Psoas muscle (tissue), 8 donors: ENCODE results near the gene TDRD1. TPM values are rescaled to one million over a fixed set of nuclear protein-coding genes. Genes with fewer than 3 reads are reported as not detected.

Source experiments
- ATAC-seq, 4 donors: fragments of 200-7000 bp; cut with Tn5 transposase; one replicate each; pipeline ENCODE4 v1.9.1; 2020; ENCODE audit warnings: moderate library complexity in 3 of 4, mild to moderate bottlenecking in 2 of 4
- DNase-seq, 2 donors: peaks; one replicate each; pipeline ENCODE4 v3.0.0-alpha.2; 2020
- H3K27ac ChIP-seq: fragments of 200-600 bp; one replicate; pipeline ENCODE4 v1.8.0; 2022
- H3K27me3 ChIP-seq, 3 donors: fragments of 200-600 bp in 1 of 3; one replicate each; pipeline versions ENCODE4 v1.6.1 to v1.8.0; 2013 to 2022; ENCODE audit warnings: low read length in 2 of 3, mild to moderate bottlenecking in 2 of 3, moderate library complexity in 1 of 3; ENCODE audit not compliant: insufficient read depth in 3 of 3
- H3K36me3 ChIP-seq, 2 donors: fragments of 200-600 bp in 1 of 2; one replicate each; pipeline versions ENCODE4 v1.6.1 to v1.8.0; 2013 to 2022; ENCODE audit warnings: low read depth in 1 of 2, mild to moderate bottlenecking in 1 of 2, moderate library complexity in 1 of 2; ENCODE audit not compliant: insufficient read depth in 1 of 2
- H3K4me1 ChIP-seq: fragments of 200-600 bp; one replicate; pipeline ENCODE4 v1.8.0; 2022
- H3K4me3 ChIP-seq: fragments of 200-600 bp; one replicate; pipeline ENCODE4 v1.8.0; 2022; ENCODE audit warnings: mild to moderate bottlenecking
- H3K9me3 ChIP-seq: fragments of 200-600 bp; one replicate; pipeline ENCODE4 v1.8.0; 2022
- CTCF ChIP-seq: fragments of 200-600 bp; IDR thresholded peaks from one replicate; pipeline ENCODE4 v1.8.0; 2022; ENCODE audit warnings: antibody characterized with exemption
- WGBS, 3 donors: extraction: QIAGEN DNeasy Blood & Tissue Kit; methylation state at CpG; one replicate each; pipeline versions ENCODE4 v1.1.6 to v1.1.7; 2013; 5-methylcytosine and 5-hydroxymethylcytosine counted together
- intact Hi-C, 2 donors: fragments of 100-400 bp; cut with DNase I; formaldehyde crosslinking; loops; one replicate each; pipeline versions ENCODE4 v1.11.0 to v1.14.2; 2022
- polyA plus RNA-seq, 3 donors: library from polyadenylated mRNA; stranded (reverse); fragments of 200-250 nt; gene quantifications; one replicate each; pipeline ENCODE4 v1.2.3, GENCODE V29; 2013
- total RNA-seq, 4 donors: library from RNA; stranded (reverse); fragmentation: NEBNext Ultra II Directional in 2 of 4; extraction: Animal tissue kit (Norgen Biotek cat#: 25700) in 2 of 4; gene quantifications; one replicate each; pipeline versions ENCODE4 v1.2.1 to v1.2.4, GENCODE V29; 2021 to 2023
- donor health status: healthy with polysubstance abuse.
- donor health status: DM: no; HTN: no; CAD: no; lungs with moderate emphysema.
- donor health status: Bipolar disorder and iron deficiency.
- donor health status: healthy.
- donor health status: DM: yes; HTN: yes; CAD: no.
- donor health status: DM: no; HTN: no; CAD: no.
- donor health status: DM: no; HTN: no; CAD: no.
- donor health status: DM: yes; HTN: yes; CAD: no.

Gene TDRD1
- total and polyA plus RNA-seq, 7 donors: 0.03 to 0.26 (median 0.20) TPM; not detected in 4

GRCh38 chr10:114184276-114184675, 5.1 kb downstream of the TDRD1 start:
- Histone ChIP-seq H3K27ac (no peak overlapping the region), H3K36me3 (no peaks in the 10 kb centered on the region), H3K27me3 (no peaks in the 10 kb centered on the region), H3K4me3 (no peak overlapping the region), H3K9me3 (no peaks in the 10 kb centered on the region), H3K4me1 (no peaks in the 10 kb centered on the region)
- ATAC-seq (no peak), DNase-seq (no peak)
- TF ChIP-seq CTCF: no peak
- intact Hi-C loops: no loop called here
- 86 to 90% (median 88%) methylated on average over 5 of the region's 5 CpGs for WGBS, 3 donors

GRCh38 chr10:114188001-114188400, 8.8 kb downstream of the TDRD1 start:
- H3K27me3 ChIP-seq: no peaks in the 10 kb centered on the region
- DNase-seq (no peak), ATAC-seq (no peak)
- 81 to 89% (median 86%) methylated on average over 3 of the region's 3 CpGs for WGBS, 3 donors
- intact Hi-C loops: no loop called here
- TF ChIP-seq CTCF: no peak
- no peaks in the 10 kb centered on the region for H3K36me3 ChIP-seq
- no peaks in the 10 kb centered on the region for H3K4me1 ChIP-seq
- no peak overlapping the region for H3K4me3 ChIP-seq
- H3K27ac ChIP-seq: no peak overlapping the region
- H3K9me3 ChIP-seq: no peaks in the 10 kb centered on the region

- intact Hi-C loops: no loop called here
- Histone ChIP-seq H3K4me3 (no peak overlapping the region), H3K9me3 (no peaks in the 10 kb centered on the region), H3K27me3 (no peaks in the 10 kb centered on the region), H3K27ac (no peak overlapping the region), H3K36me3 (no peaks in the 10 kb centered on the region), H3K4me1 (no peaks in the 10 kb centered on the region)
- ATAC-seq (no peak), DNase-seq (no peak)
- WGBS, 3 donors: 96 to 98% (median 98%) methylated on average over 3 of the region's 3 CpGs
- no peak for TF ChIP-seq CTCF
These were observed 9.7 kb downstream of the TDRD1 start for GRCh38 chr10:114188900-114189299.

- no peaks in the 10 kb centered on the region for H3K9me3 ChIP-seq
- TF ChIP-seq CTCF: no peak
- H3K27ac ChIP-seq: no peak overlapping the region
- ATAC-seq (no peak), DNase-seq (no peak)
- 91 to 92% (median 92%) methylated on average over 8 of the region's 8 CpGs for WGBS, 3 donors
- no peaks in the 10 kb centered on the region for H3K36me3 ChIP-seq
- intact Hi-C loops: no loop called here
- no peaks in the 10 kb centered on the region for H3K4me1 ChIP-seq
- H3K4me3 ChIP-seq: no peak overlapping the region
- H3K27me3 ChIP-seq: no peaks in the 10 kb centered on the region
These were observed 10.5 kb downstream of the TDRD1 start for GRCh38 chr10:114189700-114190099.

- no peak overlapping the region for H3K27ac ChIP-seq
- WGBS, 3 donors: 71 to 79% (median 75%) methylated on average over 2 of the region's 2 CpGs
- no peaks in the 10 kb centered on the region for H3K4me1 ChIP-seq
These were observed 15.9 kb downstream of the TDRD1 start for GRCh38 chr10:114195079-114195478.

More at GRCh38 chr10:114195079-114195478, 15.9 kb downstream of the TDRD1 start:
- no peaks in the 10 kb centered on the region for H3K36me3 ChIP-seq
- no peaks in the 10 kb centered on the region for H3K27me3 ChIP-seq
- ATAC-seq (no peak), DNase-seq (no peak)
- no peak for TF ChIP-seq CTCF
- no peak overlapping the region for H3K4me3 ChIP-seq
- no peaks in the 10 kb centered on the region for H3K9me3 ChIP-seq
- intact Hi-C loops: no loop called here
